BJ (cell line): ENCODE results near the gene NEURL3. TPM values are rescaled to one million over a fixed set of nuclear protein-coding genes. Genes with fewer than 3 reads are reported as not detected.

Experiments
- CTCF ChIA-PET: fragments of 350-600 bp; formaldehyde crosslinking; extraction: SDS; loops from one replicate; lab custom pipeline; 2021; ENCODE audit warnings: antibody characterized with exemption, inconsistent platforms; lab: Yijun Ruan, JAX
- POLR2A ChIA-PET: fragments of 300-600 bp; sonication (Branson Sonifier 250); formaldehyde crosslinking; extraction: SDS; loops from one replicate; lab custom pipeline; 2021; ENCODE audit warnings: antibody characterized with exemption; lab: Charles Lee
- DNase-seq: peaks from one replicate; pipeline ENCODE4 v3.0.0-alpha.2; 2011; ENCODE audit warnings: low read depth
- H3K27me3 ChIP-seq: 2 replicates; pipeline ENCODE4 v1.6.0; 2011; ENCODE audit warnings: low read length; ENCODE audit not compliant: control insufficient read depth, insufficient read depth
- H3K36me3 ChIP-seq: 2 replicates; pipeline ENCODE4 v1.5.1; 2011; ENCODE audit warnings: low read length; ENCODE audit not compliant: control insufficient read depth, insufficient read depth
- H3K4me3 ChIP-seq: 2 replicates; pipeline ENCODE4 v1.5.1; 2011; ENCODE audit warnings: low read depth, mild to moderate bottlenecking, control low read depth, low read length
- polyA plus RNA-seq: library from polyadenylated mRNA; depleted of rRNA; stranded (reverse); fragments of >200 nt; gene quantifications from 2 replicates; pipeline ENCODE4 v1.2.3, GENCODE V29; 2011
- TF ChIP-seq, protein P1 (sequence below): IDR thresholded peaks from 2 replicates; pipeline ENCODE4 v1.5.1; 2011; ENCODE audit warnings: low read depth, mild to moderate bottlenecking, control low read depth, inconsistent platforms, low read length, moderate library complexity; ENCODE audit not compliant: insufficient read depth

The NEURL3 gene
- polyA plus RNA-seq, 1 experiment: not detected

DNA sequence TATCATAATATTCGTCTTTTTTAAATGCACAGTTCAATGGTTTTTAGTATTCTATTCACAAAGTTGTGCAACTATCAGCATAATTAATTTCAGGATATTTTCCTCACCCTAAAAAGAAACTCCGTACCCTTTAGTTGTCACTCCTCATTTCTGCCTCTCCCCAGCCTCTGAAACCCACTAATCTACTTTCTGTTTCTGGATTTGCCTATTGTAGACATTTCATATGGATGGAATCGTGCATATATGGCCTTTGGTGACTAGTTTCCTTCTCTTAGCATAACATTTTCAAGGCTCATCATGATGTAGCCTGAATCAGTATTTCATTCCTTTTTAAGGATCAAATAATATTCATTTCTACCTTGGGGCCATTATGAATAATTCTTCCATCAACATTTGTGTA lies 18.5 kb downstream of the NEURL3 start:
- Histone ChIP-seq H3K4me3 (no peak overlapping the region), H3K36me3 (no peaks in the 10 kb centered on the region), H3K27me3 (no peaks in the 10 kb centered on the region)
- ChIA-PET POLR2A (no interaction called here), CTCF (interaction anchor here (1.1 kb wide), 1 partner anchor 23 kb away, joined by 4 read pairs; no protein-coding TSS in a partner anchor)
- TF ChIP-seq, protein P1, sequence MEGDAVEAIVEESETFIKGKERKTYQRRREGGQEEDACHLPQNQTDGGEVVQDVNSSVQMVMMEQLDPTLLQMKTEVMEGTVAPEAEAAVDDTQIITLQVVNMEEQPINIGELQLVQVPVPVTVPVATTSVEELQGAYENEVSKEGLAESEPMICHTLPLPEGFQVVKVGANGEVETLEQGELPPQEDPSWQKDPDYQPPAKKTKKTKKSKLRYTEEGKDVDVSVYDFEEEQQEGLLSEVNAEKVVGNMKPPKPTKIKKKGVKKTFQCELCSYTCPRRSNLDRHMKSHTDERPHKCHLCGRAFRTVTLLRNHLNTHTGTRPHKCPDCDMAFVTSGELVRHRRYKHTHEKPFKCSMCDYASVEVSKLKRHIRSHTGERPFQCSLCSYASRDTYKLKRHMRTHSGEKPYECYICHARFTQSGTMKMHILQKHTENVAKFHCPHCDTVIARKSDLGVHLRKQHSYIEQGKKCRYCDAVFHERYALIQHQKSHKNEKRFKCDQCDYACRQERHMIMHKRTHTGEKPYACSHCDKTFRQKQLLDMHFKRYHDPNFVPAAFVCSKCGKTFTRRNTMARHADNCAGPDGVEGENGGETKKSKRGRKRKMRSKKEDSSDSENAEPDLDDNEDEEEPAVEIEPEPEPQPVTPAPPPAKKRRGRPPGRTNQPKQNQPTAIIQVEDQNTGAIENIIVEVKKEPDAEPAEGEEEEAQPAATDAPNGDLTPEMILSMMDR: no peak
- DNase-seq: no peak

DNA sequence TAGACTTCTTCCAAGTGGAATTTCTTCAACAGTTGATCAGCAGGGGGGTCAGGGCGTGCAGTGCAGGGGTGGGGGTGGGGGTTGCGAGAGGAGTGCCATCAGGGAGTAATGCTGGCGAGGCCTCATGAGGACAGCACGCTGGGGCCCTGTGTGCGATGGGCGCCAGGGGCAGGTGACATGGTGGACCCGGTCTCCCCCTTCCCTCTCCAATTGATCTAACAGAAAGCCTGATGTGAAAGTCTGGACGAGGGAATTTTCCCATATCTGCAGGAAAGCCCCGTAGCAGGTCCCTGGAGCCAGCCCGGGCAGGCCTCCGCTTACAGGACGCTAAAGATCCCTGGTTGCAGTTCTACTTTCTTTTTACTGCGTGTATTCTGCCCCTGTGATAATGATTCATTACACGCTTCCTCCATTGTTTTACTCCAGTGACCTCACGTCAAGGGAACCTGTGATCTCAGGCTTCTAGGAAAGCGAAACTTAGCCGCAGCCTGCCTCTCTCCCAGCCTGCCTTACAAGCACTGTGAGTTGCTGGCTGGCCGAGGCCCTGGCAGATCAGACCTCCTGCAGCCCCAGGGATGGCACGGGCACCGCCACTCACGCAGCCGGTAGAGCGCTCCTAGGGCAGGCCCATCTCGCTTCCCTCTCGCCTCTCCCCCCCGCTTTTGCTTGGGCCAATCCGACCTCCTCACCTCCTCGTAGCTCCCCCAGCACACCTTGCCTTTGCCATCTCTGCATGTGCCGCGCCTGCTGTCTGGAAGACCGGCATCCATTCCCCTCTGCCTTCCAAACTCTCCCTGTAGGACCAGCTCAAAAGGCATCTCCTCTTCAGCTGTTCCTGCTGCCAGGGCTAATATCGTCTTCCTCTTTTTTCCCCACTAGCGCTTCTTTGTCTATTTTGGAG lies 19.2 kb downstream of the NEURL3 start:
- DNase-seq: peak; percentile 35
- ChIA-PET POLR2A (no interaction called here), CTCF (interaction anchor here (1.3 kb wide), 1 partner anchor 23 kb away, joined by 3 read pairs; no protein-coding TSS in a partner anchor)
- Histone ChIP-seq H3K36me3 (no peaks in the 10 kb centered on the region), H3K27me3 (no peaks in the 10 kb centered on the region), H3K4me3 (peak overlapping the region; percentile 19)
- TF ChIP-seq, protein P1: no peak

DNA sequence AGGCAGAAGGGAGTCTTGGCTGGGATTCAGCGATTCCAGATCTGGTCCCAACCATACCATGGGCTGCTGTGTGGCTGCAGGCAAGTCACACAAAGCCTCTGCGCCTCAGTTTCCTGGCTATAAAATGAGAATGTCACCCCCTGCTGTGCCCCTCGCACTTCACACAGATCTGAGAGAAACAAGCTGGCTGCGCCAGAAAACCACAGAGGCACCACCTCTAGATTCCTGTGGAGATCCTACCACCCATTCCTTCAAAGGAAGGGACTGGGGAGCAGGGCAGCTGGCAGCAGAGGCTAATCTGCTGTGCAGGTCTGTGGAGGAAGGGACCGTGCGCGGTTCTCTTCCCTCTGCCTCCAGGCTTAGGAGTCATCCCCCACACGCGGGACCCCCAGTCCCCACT lies 19.8 kb downstream of the NEURL3 start:
- Histone ChIP-seq H3K36me3 (no peaks in the 10 kb centered on the region), H3K4me3 (no peak overlapping the region), H3K27me3 (no peaks in the 10 kb centered on the region)
- CTCF ChIA-PET: interaction anchor here (1.3 kb wide), 1 partner anchor 24 kb away, joined by 3 read pairs; no protein-coding TSS in a partner anchor
- POLR2A ChIA-PET: no interaction called here
- no peak for DNase-seq
- TF ChIP-seq, protein P1: no peak

DNA sequence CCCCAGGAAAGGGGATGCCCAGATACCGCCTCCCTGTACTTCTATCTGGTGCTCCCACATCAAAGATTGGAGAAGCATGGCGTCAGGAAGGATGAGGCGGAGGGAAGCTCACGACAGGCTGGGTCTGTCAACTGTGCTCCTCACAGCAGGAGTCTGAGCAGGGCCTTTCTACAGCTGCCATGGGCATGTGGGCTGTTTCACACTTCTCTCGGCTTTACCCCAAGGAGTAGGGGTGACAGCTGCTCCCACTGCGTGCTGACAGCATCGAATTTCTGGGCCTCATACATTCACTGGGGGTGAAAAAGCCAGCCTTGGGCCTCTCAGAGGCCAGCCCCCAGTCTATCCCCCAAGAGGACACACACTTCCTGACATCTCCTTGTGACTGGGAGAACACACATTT lies 21.1 kb downstream of the NEURL3 start:
- Histone ChIP-seq H3K36me3 (no peaks in the 10 kb centered on the region), H3K27me3 (peaks cover 1% of the 10 kb centered on the region; the same call in 1 of the 2 replicates), H3K4me3 (no peak overlapping the region)
- CTCF ChIA-PET: interaction anchor here (1.1 kb wide), 2 partner anchors 77 to 462 kb away, joined by 4 read pairs; no protein-coding TSS in a partner anchor
- TF ChIP-seq, protein P1: no peak
- POLR2A ChIA-PET: no interaction called here
- no peak for DNase-seq

DNA sequence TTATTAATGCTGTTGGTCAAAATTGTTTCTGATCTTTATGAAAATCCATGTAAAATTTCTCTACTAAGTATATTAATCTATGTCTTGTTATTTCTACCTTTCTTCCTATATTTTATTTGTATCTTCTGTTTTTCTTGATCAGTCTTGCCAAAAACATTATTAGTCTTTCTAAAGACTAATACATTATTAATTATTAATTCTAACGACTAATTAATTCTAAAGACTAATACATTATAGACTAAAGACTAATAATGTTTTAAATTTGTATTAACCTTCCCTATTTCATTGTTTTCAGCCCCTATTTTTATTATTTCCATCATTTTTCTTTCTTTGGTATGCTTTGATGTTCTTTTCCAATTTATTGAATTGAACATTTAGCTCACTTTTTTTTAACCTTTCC lies 27.7 kb downstream of the NEURL3 start:
- H3K27me3 ChIP-seq: peaks cover 5% of the 10 kb centered on the region; the same call in 1 of the 2 replicates
- no peaks in the 10 kb centered on the region for H3K36me3 ChIP-seq
- ChIA-PET CTCF (interaction anchor here (1.5 kb wide), 1 partner anchor 32 kb away, joined by 4 read pairs; no protein-coding TSS in a partner anchor), POLR2A (no interaction called here)
- no peak for DNase-seq
- TF ChIP-seq, protein P1: no peak
- H3K4me3 ChIP-seq: no peak overlapping the region
